Lower lobe of right lung (tissue), 2 donors: Measurements from ENCODE around the gene SH3PXD2B. TPM values are rescaled to one million over a fixed set of nuclear protein-coding genes. Genes with fewer than 3 reads are reported as not detected.

ENCODE experiments used
- ATAC-seq, 2 donors: fragments of 200-7000 bp; cut with Tn5 transposase; one replicate each; pipeline ENCODE4 v1.9.1; 2020 to 2022; ENCODE audit warnings: mild to moderate bottlenecking in 2 of 2, moderate library complexity in 2 of 2
- DNase-seq: peaks from one replicate; pipeline ENCODE4 v3.0.0-alpha.2; 2020
- H3K27ac ChIP-seq: fragments of 200-600 bp; one replicate; pipeline ENCODE4 v1.8.0; 2022
- H3K27me3 ChIP-seq: fragments of 200-600 bp; one replicate; pipeline ENCODE4 v1.8.0; 2022; ENCODE audit warnings: low read depth
- H3K36me3 ChIP-seq: fragments of 200-600 bp; one replicate; pipeline ENCODE4 v1.8.0; 2022; ENCODE audit warnings: mild to moderate bottlenecking
- H3K4me1 ChIP-seq: fragments of 200-600 bp; one replicate; pipeline ENCODE4 v1.8.0; 2022
- H3K4me3 ChIP-seq: fragments of 200-600 bp; one replicate; pipeline ENCODE4 v1.8.0; 2022; ENCODE audit warnings: mild to moderate bottlenecking
- H3K9me3 ChIP-seq: fragments of 200-600 bp; one replicate; pipeline ENCODE4 v1.8.0; 2022
- intact Hi-C: fragments of 100-400 bp; cut with DNase I; formaldehyde crosslinking; loops from one replicate; pipeline ENCODE4 v1.11.0; 2022
- total RNA-seq: library from RNA; stranded (reverse); fragmentation: NEBNext Ultra II Directional; extraction: Animal tissue kit (Norgen Biotek cat#: 25700); gene quantifications from one replicate; pipeline ENCODE4 v1.2.1, GENCODE V29; 2021
- TF ChIP-seq, protein P1 (sequence below): fragments of 200-600 bp; IDR thresholded peaks from one replicate; pipeline ENCODE4 v1.8.0; 2022; ENCODE audit warnings: antibody characterized with exemption, mild to moderate bottlenecking
- donor health status: DM: no; HTN: yes; CAD: no; lungs with severe emphysema.

The SH3PXD2B gene
- total RNA-seq, 1 donor from 2014 or later: 49.8 TPM

DNA sequence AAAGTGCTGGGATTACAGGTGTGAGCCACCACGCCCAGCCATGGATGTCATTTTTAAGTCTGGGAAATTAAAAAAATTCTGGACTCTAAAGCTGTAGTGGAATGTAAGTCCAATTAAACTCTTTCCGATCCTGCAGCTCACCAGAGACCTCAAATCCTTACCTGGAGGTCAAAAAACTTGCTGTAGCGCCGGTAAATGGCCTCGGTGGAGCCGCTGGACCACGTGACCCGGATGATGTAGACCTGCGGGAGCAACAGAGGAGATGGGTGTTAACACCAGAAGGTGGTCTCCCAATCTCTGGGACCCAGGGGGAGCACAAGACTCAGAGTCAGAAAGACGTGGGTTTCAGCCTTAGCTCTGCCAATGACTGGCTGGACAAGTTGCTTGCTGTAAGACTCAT is 32.1 kb downstream of the SH3PXD2B start:
- no peak for DNase-seq
- peaks cover 6% of the 10 kb centered on the region for H3K36me3 ChIP-seq
- no peak overlapping the region for H3K4me3 ChIP-seq
- no peak overlapping the region for H3K27ac ChIP-seq
- no peaks in the 10 kb centered on the region for H3K27me3 ChIP-seq
- TF ChIP-seq, protein P1, sequence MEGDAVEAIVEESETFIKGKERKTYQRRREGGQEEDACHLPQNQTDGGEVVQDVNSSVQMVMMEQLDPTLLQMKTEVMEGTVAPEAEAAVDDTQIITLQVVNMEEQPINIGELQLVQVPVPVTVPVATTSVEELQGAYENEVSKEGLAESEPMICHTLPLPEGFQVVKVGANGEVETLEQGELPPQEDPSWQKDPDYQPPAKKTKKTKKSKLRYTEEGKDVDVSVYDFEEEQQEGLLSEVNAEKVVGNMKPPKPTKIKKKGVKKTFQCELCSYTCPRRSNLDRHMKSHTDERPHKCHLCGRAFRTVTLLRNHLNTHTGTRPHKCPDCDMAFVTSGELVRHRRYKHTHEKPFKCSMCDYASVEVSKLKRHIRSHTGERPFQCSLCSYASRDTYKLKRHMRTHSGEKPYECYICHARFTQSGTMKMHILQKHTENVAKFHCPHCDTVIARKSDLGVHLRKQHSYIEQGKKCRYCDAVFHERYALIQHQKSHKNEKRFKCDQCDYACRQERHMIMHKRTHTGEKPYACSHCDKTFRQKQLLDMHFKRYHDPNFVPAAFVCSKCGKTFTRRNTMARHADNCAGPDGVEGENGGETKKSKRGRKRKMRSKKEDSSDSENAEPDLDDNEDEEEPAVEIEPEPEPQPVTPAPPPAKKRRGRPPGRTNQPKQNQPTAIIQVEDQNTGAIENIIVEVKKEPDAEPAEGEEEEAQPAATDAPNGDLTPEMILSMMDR: no peak
- no peaks in the 10 kb centered on the region for H3K9me3 ChIP-seq
- H3K4me1 ChIP-seq: peaks cover 69% of the 10 kb centered on the region
- no peak for ATAC-seq
- intact Hi-C loops: no loop called here

DNA sequence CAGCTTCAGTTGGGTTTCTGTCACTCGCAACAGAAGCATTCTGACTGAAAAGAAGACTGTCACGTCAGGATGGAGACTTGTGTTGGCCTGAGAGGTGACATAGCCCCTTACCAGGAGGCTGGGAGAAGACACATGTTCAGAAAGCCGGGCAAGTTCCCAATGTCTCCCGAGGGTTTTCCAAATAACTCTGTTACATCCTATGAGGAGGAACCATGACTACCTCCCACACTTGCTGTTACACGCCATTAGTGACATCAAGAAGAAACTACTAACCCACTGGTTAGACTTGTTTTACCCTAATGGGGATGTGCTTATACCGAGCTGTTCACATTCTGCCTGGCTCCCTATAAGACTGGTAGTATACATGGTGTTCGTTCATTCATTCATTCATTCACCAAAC is 33.3 kb downstream of the SH3PXD2B start:
- no peaks in the 10 kb centered on the region for H3K27me3 ChIP-seq
- no peak for ATAC-seq
- DNase-seq: no peak
- H3K27ac ChIP-seq: peak overlapping the region; percentile 70
- no peak overlapping the region for H3K4me3 ChIP-seq
- TF ChIP-seq, protein P1: no peak
- H3K9me3 ChIP-seq: no peaks in the 10 kb centered on the region
- peaks cover 6% of the 10 kb centered on the region for H3K36me3 ChIP-seq
- H3K4me1 ChIP-seq: peaks cover 63% of the 10 kb centered on the region
- intact Hi-C loops: no loop called here

DNA sequence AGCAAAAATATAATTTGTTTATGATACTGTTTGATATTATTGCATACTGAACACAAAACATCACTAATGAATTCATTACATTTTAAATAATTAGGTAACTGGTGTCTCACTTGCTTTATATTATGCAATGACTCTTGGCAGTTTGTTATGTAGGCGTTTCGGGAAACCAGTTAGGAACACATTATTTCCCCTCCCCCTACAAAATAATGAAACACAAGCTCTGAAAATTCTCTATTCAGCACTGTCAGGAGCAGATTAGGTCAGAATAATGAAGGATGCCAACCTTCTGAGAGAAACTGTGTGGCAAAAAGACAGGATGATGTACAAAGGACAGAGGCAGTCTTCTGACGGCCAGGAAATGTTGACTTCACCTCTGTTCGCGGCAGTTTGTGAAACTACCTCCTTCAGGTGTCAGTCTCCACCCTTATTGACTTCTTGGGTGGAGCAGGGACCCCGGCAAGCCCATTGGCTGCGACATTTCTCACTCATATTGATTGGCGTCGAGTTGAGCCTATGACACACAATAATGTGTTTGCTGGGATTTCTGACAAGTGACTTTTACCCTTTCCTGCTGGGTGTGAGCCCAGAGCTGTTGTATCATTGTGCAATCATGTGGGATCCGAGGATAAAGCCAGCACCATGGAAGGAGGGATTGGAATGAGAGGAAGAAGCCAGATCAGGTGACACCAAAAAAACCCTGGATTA is 33.9 kb downstream of the SH3PXD2B start:
- intact Hi-C loops: no loop called here
- Histone ChIP-seq H3K4me3 (peak overlapping the region; percentile 25), H3K27me3 (no peaks in the 10 kb centered on the region), H3K27ac (peak overlapping the region; percentile 70), H3K36me3 (peaks cover 6% of the 10 kb centered on the region), H3K4me1 (peaks cover 64% of the 10 kb centered on the region), H3K9me3 (no peaks in the 10 kb centered on the region)
- peak; percentile 77 for DNase-seq
- TF ChIP-seq, protein P1: no peak
- peak; percentile 85 to 92 for ATAC-seq

DNA sequence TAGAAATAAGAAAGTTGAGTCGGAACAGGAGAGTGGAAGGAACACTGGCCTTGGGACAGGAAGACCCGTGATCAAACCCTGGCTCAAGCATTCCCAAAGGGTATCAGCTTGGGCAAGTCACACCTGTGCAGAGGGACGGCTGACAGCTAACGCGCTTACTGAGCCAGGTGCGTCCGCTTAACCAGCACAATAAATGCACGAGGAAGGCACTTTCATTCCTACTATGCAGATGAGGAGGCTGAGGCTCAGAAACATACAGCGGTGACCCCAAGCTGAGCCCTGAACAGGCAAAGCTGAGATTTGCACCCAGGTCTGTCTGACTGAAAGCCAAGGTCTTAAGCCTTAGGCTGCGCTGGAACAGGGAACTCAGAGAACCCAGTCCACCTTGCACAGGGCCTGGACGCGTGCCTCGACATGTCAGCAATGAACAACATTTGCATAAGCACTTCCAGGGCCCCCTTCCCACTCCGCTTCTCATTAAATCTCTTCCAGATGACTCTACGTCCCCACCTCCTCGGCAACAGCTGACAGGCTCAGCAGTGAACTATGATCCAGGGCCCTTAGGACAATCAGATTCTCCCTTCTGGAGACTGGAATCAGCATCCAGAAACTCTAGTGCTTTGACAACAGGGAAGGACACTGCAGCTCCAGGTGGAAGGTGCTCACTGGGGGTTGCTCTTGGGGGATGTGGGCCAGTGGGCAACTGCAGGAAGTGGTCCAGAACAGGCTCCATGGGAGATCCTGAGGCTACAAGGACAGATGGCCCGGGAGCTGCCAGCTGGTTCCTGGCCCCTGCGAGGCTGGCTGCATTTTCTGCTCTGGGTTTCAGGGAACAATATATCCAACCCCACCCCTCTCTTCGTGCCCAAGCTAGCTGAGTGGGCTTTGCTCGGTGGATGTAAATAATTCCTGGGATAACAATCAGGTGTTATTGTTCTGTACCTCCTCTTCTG is 35.2 kb downstream of the SH3PXD2B start:
- no peak overlapping the region for H3K4me3 ChIP-seq
- peak overlapping the region; percentile 70 for H3K27ac ChIP-seq
- intact Hi-C loops: no loop called here
- DNase-seq (no peak), ATAC-seq (no peak)
- peaks cover 67% of the 10 kb centered on the region for H3K4me1 ChIP-seq
- H3K27me3 ChIP-seq: no peaks in the 10 kb centered on the region
- peaks cover 6% of the 10 kb centered on the region for H3K36me3 ChIP-seq
- TF ChIP-seq, protein P1: no peak
- no peaks in the 10 kb centered on the region for H3K9me3 ChIP-seq

DNA sequence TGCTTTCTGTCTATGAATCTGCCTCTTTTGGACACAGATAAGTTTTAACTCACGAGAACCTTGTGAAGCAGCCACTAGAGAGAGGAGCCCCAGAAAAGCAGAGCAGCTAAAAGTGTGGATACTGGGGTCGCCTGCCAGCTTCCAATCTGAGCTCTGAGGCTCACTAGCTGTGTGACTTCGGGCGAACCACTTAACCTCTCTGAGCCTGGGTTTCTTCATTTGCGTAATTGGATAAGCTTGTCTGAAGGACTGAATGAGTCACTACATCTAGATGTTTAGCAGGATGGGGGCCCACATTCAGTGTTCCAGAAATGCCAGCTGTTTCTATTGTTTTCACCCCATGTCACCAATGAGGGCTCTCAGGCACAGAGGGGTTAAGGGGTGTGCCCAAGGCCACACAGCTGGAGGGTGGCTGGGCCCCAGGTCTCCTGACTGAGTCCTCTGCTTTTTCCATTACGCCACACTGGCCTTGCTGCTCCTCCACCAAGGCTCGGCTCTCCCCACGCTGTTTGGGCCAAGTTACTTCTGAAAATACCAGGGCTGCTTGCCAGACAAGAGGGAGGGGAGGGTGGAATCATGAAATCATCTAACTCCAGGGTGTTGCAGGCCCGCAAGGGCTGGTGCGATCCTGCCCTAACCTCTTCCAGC is 36.2 kb downstream of the SH3PXD2B start:
- H3K4me1 ChIP-seq: peaks cover 78% of the 10 kb centered on the region
- H3K4me3 ChIP-seq: no peak overlapping the region
- H3K27ac ChIP-seq: peak overlapping the region; percentile 70
- peaks cover 6% of the 10 kb centered on the region for H3K36me3 ChIP-seq
- intact Hi-C loops: no loop called here
- no peaks in the 10 kb centered on the region for H3K9me3 ChIP-seq
- TF ChIP-seq, protein P1: no peak
- DNase-seq: peak; percentile 88
- no peaks in the 10 kb centered on the region for H3K27me3 ChIP-seq
- ATAC-seq: peak; percentile 85 to 91
